GM06990 (cell line): Measurements from ENCODE around the gene JAZF1.
"Not testable (repeated sequence)": the region's sequence is repeated elsewhere in the genome, so short reads cannot be mapped to it uniquely, and the experiment has no call there.

Experiments used
- DNase-seq: peaks from one replicate; pipeline ENCODE4 v3.0.0-alpha.2; 2011; ENCODE audit not compliant: insufficient read length; ENCODE audit errors: extremely low read depth
- H3K27me3 ChIP-seq: replicated peaks from 2 replicates; pipeline ENCODE4 v1.6.0; 2011; ENCODE audit warnings: low read length; ENCODE audit not compliant: control insufficient read depth, insufficient read depth
- H3K36me3 ChIP-seq: 2 replicates; pipeline ENCODE4 v1.5.1; 2011; ENCODE audit warnings: low read length; ENCODE audit not compliant: control insufficient read depth, insufficient read depth
- H3K4me3 ChIP-seq: replicated peaks from 2 replicates; pipeline ENCODE4 v1.5.1; 2011; ENCODE audit warnings: low read depth, mild to moderate bottlenecking, control low read depth, low read length
- TF ChIP-seq, protein P1 (sequence below): IDR thresholded peaks from 2 replicates; pipeline ENCODE4 v1.5.1; 2011; ENCODE audit warnings: low read length, control low read depth, mild to moderate bottlenecking, inconsistent platforms; ENCODE audit not compliant: insufficient read depth, poor library complexity, severe bottlenecking

The JAZF1 gene

DNA sequence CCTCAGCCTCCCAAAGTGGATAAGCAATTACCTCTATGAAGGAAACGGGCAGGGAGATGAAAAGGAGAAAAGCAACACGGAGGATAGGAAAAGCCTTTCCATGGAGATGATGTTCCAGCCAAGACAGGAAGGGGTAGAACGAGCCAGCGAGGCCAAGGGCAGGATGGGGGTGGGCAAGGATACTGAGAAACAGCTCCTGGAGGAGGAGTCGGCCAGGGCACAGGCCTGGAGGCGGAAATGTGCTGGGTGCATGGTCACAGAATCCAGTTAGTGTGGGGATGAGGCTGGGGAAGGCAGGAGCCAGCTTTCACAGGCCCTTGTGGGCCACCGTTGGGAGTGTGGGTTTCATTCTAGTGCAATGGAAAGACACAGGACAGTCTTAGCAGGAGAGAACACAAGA, 162.6 kb downstream of the JAZF1 start:
- no peaks in the 10 kb centered on the region; the same call in none of the 2 replicates for H3K27me3 ChIP-seq
- TF ChIP-seq, protein P1, sequence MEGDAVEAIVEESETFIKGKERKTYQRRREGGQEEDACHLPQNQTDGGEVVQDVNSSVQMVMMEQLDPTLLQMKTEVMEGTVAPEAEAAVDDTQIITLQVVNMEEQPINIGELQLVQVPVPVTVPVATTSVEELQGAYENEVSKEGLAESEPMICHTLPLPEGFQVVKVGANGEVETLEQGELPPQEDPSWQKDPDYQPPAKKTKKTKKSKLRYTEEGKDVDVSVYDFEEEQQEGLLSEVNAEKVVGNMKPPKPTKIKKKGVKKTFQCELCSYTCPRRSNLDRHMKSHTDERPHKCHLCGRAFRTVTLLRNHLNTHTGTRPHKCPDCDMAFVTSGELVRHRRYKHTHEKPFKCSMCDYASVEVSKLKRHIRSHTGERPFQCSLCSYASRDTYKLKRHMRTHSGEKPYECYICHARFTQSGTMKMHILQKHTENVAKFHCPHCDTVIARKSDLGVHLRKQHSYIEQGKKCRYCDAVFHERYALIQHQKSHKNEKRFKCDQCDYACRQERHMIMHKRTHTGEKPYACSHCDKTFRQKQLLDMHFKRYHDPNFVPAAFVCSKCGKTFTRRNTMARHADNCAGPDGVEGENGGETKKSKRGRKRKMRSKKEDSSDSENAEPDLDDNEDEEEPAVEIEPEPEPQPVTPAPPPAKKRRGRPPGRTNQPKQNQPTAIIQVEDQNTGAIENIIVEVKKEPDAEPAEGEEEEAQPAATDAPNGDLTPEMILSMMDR: no peak
- no peaks in the 10 kb centered on the region for H3K36me3 ChIP-seq
- no peak overlapping the region for H3K4me3 ChIP-seq
- no peak for DNase-seq

DNA sequence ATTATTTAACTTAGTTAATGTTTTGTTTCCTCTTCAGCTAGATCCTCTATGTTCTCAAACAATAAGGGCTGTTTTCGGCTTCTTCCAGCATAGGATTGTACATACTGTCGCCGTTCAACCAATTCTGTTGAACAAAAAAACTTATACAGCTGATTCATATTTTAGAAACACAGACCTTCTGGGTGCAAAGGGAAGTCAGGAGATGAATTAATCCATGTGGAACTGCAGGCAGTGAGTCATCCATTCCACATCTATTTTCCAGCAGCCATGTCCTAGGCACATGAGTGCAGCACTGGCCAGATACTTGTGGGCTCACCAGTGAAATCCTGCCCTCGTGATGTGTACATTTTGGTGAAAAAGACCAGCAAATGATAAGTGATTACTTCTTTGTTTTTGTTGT, 163.2 kb downstream of the JAZF1 start:
- H3K36me3 ChIP-seq: no peaks in the 10 kb centered on the region
- no peaks in the 10 kb centered on the region; the same call in none of the 2 replicates for H3K27me3 ChIP-seq
- no peak for DNase-seq
- TF ChIP-seq, protein P1: no peak
- H3K4me3 ChIP-seq: no peak overlapping the region

DNA sequence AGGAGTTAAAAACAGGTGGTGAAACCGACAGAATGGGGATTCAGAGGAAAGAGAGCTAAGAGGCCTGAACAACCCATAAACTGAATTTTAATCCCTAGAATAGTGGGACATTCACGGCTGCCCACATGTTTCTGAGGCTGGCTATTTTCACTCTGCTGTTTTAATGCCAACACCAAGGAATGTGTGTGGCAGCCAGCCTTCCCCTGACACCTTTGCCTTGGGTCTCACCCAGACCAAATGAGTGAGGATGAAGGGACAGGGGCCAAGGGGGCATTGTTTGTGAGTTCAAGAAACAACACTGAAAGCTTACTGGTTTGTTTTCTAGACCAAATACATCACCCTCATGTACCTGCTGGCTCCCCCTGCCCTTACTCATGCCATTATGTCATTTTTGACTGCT, 164.3 kb downstream of the JAZF1 start:
- Histone ChIP-seq H3K27me3 (no peaks in the 10 kb centered on the region; the same call in none of the 2 replicates), H3K4me3 (no peak overlapping the region), H3K36me3 (no peaks in the 10 kb centered on the region)
- no peak for DNase-seq
- TF ChIP-seq, protein P1: no peak

DNA sequence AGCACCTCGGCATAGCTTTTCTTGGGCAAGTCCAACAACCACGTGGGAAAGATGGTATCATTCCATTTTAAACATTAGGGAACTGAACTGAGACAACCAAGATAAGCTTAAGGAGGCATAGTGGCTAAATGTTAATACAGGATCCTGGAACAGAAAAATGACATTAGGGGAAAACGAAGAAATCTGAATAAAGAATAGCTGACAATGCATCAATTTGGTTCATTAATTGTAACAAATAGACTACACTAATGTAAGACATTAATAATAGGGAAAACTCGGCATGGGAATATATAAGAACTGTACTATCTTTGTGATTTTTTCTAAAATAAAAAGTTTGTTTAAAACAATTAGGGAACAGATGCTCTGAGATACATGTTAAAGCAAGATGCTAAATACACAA, 165.4 kb downstream of the JAZF1 start:
- Histone ChIP-seq H3K36me3 (no peaks in the 10 kb centered on the region), H3K4me3 (no peak overlapping the region), H3K27me3 (no peaks in the 10 kb centered on the region; the same call in none of the 2 replicates)
- TF ChIP-seq, protein P1: no peak
- no peak for DNase-seq

DNA sequence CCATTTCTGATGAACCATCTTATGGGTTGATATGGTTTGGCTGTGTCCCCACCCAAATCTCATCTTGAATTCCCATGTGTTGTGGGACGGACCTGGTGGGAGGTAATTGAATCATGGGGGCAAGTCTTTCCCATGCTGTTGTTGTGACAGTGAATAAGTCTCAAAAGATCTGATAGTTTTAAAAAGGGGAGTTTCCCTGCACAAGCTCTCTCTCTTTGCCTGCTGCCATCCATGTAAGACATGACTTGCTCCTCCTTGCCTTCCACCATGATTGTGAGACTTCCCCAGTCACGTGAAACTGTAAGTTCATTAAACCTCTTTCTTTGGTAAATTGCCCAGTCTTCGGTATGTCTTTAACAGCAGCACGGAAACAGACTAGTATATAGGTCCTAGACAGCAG, 166.3 kb downstream of the JAZF1 start:
- not testable (repeated sequence) for H3K4me3 ChIP-seq, H3K27me3 ChIP-seq, H3K36me3 ChIP-seq, DNase-seq

DNA sequence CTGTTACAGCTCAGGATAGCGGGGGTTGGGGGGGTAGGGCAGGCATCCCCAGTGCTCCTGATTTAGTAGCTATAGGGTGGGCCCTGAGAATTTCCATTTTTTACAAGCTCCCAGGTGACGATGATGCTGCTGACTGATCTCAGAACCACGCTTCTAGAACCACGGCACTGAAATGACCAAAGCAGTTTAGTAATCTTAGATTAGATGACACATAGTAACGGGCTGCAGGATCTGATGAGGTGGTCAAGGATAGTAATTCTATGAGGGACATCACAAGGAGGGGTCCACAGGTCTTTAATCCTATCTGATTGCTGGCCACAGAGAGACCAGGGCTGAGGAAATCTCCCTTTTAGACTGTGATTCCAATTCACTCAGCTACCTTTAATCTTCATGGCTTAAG, 167.2 kb downstream of the JAZF1 start:
- no peaks in the 10 kb centered on the region; the same call in none of the 2 replicates for H3K27me3 ChIP-seq
- no peak overlapping the region for H3K4me3 ChIP-seq
- no peak for DNase-seq
- H3K36me3 ChIP-seq: no peaks in the 10 kb centered on the region
- TF ChIP-seq, protein P1: no peak
